Effector memory CD4-positive, alpha-beta T cell (primary cell): ENCODE measurements around the gene SPTBN5.
A peak's percentile ranks its signal among the peaks of the same experiment; 100 is the strongest.

Source experiments
- DNase-seq, 3 donors: peaks; one replicate each; pipeline ENCODE4 v3.0.0-alpha.2; 2020
- H3K27ac ChIP-seq: 2 replicates; pipeline ENCODE4 v1.7.0; 2013; ENCODE audit warnings: mild to moderate bottlenecking, low read length, moderate library complexity; ENCODE audit not compliant: insufficient read depth, poor library complexity, severe bottlenecking
- H3K27me3 ChIP-seq: replicated peaks from 2 replicates; pipeline ENCODE4 v1.7.0; 2013; ENCODE audit warnings: mild to moderate bottlenecking, low read length; ENCODE audit not compliant: insufficient read depth, control insufficient read depth, poor library complexity, severe bottlenecking
- H3K36me3 ChIP-seq: 2 replicates; pipeline ENCODE4 v1.7.0; 2013; ENCODE audit warnings: mild to moderate bottlenecking, low read length, moderate library complexity; ENCODE audit not compliant: control insufficient read depth, insufficient read depth
- H3K4me1 ChIP-seq: 2 replicates; pipeline ENCODE4 v1.7.0; 2013; ENCODE audit warnings: low read length, mild to moderate bottlenecking; ENCODE audit not compliant: control insufficient read depth, insufficient read depth, poor library complexity, severe bottlenecking
- H3K4me3 ChIP-seq: 2 replicates; pipeline ENCODE4 v1.7.0; 2013; ENCODE audit warnings: low read length, low read depth, mild to moderate bottlenecking; ENCODE audit not compliant: insufficient read depth, poor library complexity, severe bottlenecking
- H3K9me3 ChIP-seq: 2 replicates; pipeline ENCODE4 v1.7.0; 2013; ENCODE audit warnings: mild to moderate bottlenecking, low read length, moderate library complexity; ENCODE audit not compliant: control insufficient read depth

Gene SPTBN5

GRCh38 chr15:41894791-41895463 is 1.1 kb upstream of the SPTBN5 start:
- H3K4me1 ChIP-seq, result peaks cover 35% of the 10 kb centered on the region
- no peaks in the 10 kb centered on the region for H3K27me3 ChIP-seq
- no peaks in the 10 kb centered on the region for H3K9me3 ChIP-seq
- peak; percentile 79 to 88 (median 88) for DNase-seq
- peak overlapping the region; percentile 24 for H3K4me3 ChIP-seq
- peak overlapping the region; percentile 89 for H3K27ac ChIP-seq
- peaks cover 14% of the 10 kb centered on the region for H3K36me3 ChIP-seq

GRCh38 chr15:41894251-41894790 is 468 bp upstream of the SPTBN5 start:
- Histone ChIP-seq H3K36me3 (peaks cover 11% of the 10 kb centered on the region), H3K4me3 (peak overlapping the region; percentile 24), H3K4me1 (peaks cover 35% of the 10 kb centered on the region), H3K27ac (peak overlapping the region; percentile 89), H3K27me3 (no peaks in the 10 kb centered on the region), H3K9me3 (no peaks in the 10 kb centered on the region)
- DNase-seq, result no peak

- no peaks in the 10 kb centered on the region for H3K27me3 ChIP-seq
- peak overlapping the region; percentile 7 for H3K4me3 ChIP-seq
- no peaks in the 10 kb centered on the region for H3K36me3 ChIP-seq
- H3K4me1 ChIP-seq, result peaks cover 49% of the 10 kb centered on the region
- DNase-seq, result peak in 1 of 3 donors; percentile 21
- H3K9me3 ChIP-seq, result no peaks in the 10 kb centered on the region
- H3K27ac ChIP-seq, result peak overlapping the region; percentile 89
These were observed 1.0 kb downstream of the SPTBN5 start for GRCh38 chr15:41892621-41893421.

GRCh38 chr15:41891946-41892345 is 1.9 kb downstream of the SPTBN5 start:
- no peak overlapping the region for H3K4me3 ChIP-seq
- no peaks in the 10 kb centered on the region for H3K9me3 ChIP-seq
- no peaks in the 10 kb centered on the region for H3K27me3 ChIP-seq
- peak overlapping the region; percentile 89 for H3K27ac ChIP-seq
- no peaks in the 10 kb centered on the region for H3K36me3 ChIP-seq
- DNase-seq, result no peak
- H3K4me1 ChIP-seq, result peaks cover 50% of the 10 kb centered on the region

- Histone ChIP-seq H3K27ac (no peak overlapping the region), H3K4me3 (no peak overlapping the region), H3K36me3 (no peaks in the 10 kb centered on the region), H3K27me3 (no peaks in the 10 kb centered on the region), H3K4me1 (peaks cover 50% of the 10 kb centered on the region), H3K9me3 (no peaks in the 10 kb centered on the region)
- no peak for DNase-seq
These were observed 2.6 kb downstream of the SPTBN5 start for GRCh38 chr15:41891226-41891625.

- no peak for DNase-seq
- no peak overlapping the region for H3K27ac ChIP-seq
- no peaks in the 10 kb centered on the region for H3K27me3 ChIP-seq
- no peak overlapping the region for H3K4me3 ChIP-seq
- no peaks in the 10 kb centered on the region for H3K9me3 ChIP-seq
- H3K36me3 ChIP-seq, result no peaks in the 10 kb centered on the region
- peaks cover 45% of the 10 kb centered on the region for H3K4me1 ChIP-seq
These were observed 3.7 kb downstream of the SPTBN5 start for GRCh38 chr15:41890050-41890690.

GRCh38 chr15:41888662-41889253 is 5.1 kb downstream of the SPTBN5 start:
- H3K4me1 ChIP-seq, result peaks cover 31% of the 10 kb centered on the region
- H3K9me3 ChIP-seq, result no peaks in the 10 kb centered on the region
- H3K27ac ChIP-seq, result no peak overlapping the region
- H3K4me3 ChIP-seq, result no peak overlapping the region
- no peaks in the 10 kb centered on the region for H3K27me3 ChIP-seq
- H3K36me3 ChIP-seq, result no peaks in the 10 kb centered on the region
- no peak for DNase-seq

- Histone ChIP-seq H3K36me3 (no peaks in the 10 kb centered on the region), H3K4me1 (peaks cover 23% of the 10 kb centered on the region), H3K4me3 (no peak overlapping the region), H3K9me3 (no peaks in the 10 kb centered on the region), H3K27me3 (no peaks in the 10 kb centered on the region), H3K27ac (no peak overlapping the region)
- DNase-seq, result no peak
These were observed 6.0 kb downstream of the SPTBN5 start for GRCh38 chr15:41887893-41888292.

- no peaks in the 10 kb centered on the region for H3K27me3 ChIP-seq
- no peaks in the 10 kb centered on the region for H3K9me3 ChIP-seq
- H3K27ac ChIP-seq, result no peak overlapping the region
- peaks cover 21% of the 10 kb centered on the region for H3K4me1 ChIP-seq
- no peak overlapping the region for H3K4me3 ChIP-seq
- DNase-seq, result no peak
- H3K36me3 ChIP-seq, result no peaks in the 10 kb centered on the region
These were observed 6.7 kb downstream of the SPTBN5 start for GRCh38 chr15:41887161-41887560.
